Testis (tissue), 2 donors: ENCODE data around the gene ASB6.

Source experiments
- POLR2A ChIP-seq: fragments of 450-650 bp; IDR thresholded peaks from one replicate; pipeline ENCODE4 v1.6.1; 2017; ENCODE audit warnings: antibody characterized with exemption, mild to moderate bottlenecking, moderate library complexity
- TF ChIP-seq, protein P1 (sequence below), 3 experiments: fragments of 450-650 bp in 2 of 3; fragments of 200-600 bp in 1 of 3; sonication (generic) in 1 of 3; IDR thresholded peaks; one replicate each; pipeline ENCODE4 v1.5.1; 2016 to 2019; ENCODE audit warnings: antibody characterized with exemption in 3 of 3, mild to moderate bottlenecking in 2 of 3, moderate library complexity in 1 of 3

DNA sequence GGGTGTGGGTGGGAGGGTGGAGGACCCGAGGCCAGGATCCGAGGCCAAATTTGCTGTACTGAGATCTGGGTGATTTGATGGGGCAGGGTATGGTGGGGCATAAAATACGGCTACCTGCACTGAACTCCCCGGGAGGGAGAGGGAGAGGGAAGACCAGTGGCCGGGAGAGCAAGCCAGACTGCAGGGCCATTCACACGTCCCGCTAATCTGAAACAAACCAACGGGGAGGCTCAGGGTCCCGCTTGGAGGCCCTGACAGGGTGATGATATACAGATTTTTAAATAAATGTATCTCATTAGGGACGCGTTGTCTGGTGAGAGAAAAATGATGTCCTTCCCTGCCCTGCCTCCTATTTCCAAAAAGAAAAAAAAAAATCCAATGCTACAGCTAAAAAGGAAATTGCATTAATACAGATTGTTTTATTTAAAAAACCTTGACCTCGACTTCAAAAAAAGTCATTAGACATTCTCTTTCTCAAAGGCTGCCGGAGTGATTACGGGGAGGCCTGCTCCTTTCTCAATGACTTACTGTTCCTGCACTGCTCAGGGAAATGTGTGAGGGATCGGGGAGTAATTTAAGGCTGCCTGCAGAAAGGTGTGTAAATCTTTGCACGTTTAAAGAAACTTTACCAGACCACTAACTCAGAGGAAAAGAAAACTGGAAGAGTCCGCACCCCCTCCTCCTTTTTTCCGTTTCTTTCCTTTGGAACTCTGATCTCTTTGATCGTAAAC is 12.0 kb upstream of the ASB6 start:
- TF ChIP-seq, protein P1, sequence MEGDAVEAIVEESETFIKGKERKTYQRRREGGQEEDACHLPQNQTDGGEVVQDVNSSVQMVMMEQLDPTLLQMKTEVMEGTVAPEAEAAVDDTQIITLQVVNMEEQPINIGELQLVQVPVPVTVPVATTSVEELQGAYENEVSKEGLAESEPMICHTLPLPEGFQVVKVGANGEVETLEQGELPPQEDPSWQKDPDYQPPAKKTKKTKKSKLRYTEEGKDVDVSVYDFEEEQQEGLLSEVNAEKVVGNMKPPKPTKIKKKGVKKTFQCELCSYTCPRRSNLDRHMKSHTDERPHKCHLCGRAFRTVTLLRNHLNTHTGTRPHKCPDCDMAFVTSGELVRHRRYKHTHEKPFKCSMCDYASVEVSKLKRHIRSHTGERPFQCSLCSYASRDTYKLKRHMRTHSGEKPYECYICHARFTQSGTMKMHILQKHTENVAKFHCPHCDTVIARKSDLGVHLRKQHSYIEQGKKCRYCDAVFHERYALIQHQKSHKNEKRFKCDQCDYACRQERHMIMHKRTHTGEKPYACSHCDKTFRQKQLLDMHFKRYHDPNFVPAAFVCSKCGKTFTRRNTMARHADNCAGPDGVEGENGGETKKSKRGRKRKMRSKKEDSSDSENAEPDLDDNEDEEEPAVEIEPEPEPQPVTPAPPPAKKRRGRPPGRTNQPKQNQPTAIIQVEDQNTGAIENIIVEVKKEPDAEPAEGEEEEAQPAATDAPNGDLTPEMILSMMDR (IDR thresholded peaks at IDR 0.05): no peak
- TF ChIP-seq POLR2A: no peak
